ENCODE data around the gene SLC22A4. TPM values are rescaled to one million over a fixed set of nuclear protein-coding genes. Genes with fewer than 3 reads are reported as not detected.

The SLC22A4 gene
- polyA plus RNA-seq, 1 experiment: 19.3 TPM

GRCh38 chr5:132310141-132310834 is 16.1 kb downstream of the SLC22A4 start:
- POLR2A ChIA-PET: no interaction called here
- Histone ChIP-seq H3K4me3 (ENCODE audit: low read depth, low read length) (no peak overlapping the region), H3K36me3 (ENCODE audit: control insufficient read depth, insufficient read depth, low read length) (peaks cover 2% of the 10 kb centered on the region; the same call in 1 of the 2 replicates), H3K27me3 (ENCODE audit: control insufficient read depth, insufficient read depth, low read length) (no peaks in the 10 kb centered on the region)
- TF ChIP-seq CTCF (IDR thresholded peaks at IDR 0.05; ENCODE audit: insufficient read depth, low read depth, low read length): no peak
- no peak for DNase-seq (ENCODE audit: low read depth)
- CTCF ChIA-PET: interaction anchor here (1.0 to 3.2 kb wide), 4 partner anchors 10 to 73 kb away, joined by 4 to 8 read pairs (median 6); no protein-coding TSS in a partner anchor

GRCh38 chr5:132313366-132313765 is 19.2 kb downstream of the SLC22A4 start:
- no peak for DNase-seq (ENCODE audit: low read depth)
- Histone ChIP-seq H3K27me3 (ENCODE audit: control insufficient read depth, insufficient read depth, low read length) (no peaks in the 10 kb centered on the region), H3K4me3 (ENCODE audit: low read depth, low read length) (no peak overlapping the region), H3K36me3 (ENCODE audit: control insufficient read depth, insufficient read depth, low read length) (peaks cover 2% of the 10 kb centered on the region)
- CTCF ChIA-PET: interaction anchor here (0.9 to 1.3 kb wide), 2 partner anchors 41 to 75 kb away, joined by 3 to 4 read pairs; no protein-coding TSS in a partner anchor
- TF ChIP-seq CTCF (IDR thresholded peaks at IDR 0.05; ENCODE audit: insufficient read depth, low read depth, low read length): no peak
- POLR2A ChIA-PET: no interaction called here

GRCh38 chr5:132313961-132314432 is 19.8 kb downstream of the SLC22A4 start:
- DNase-seq (ENCODE audit: low read depth): no peak
- H3K4me3 ChIP-seq (ENCODE audit: low read depth, low read length): no peak overlapping the region
- no peak for TF ChIP-seq CTCF (IDR thresholded peaks at IDR 0.05; ENCODE audit: insufficient read depth, low read depth, low read length)
- H3K27me3 ChIP-seq (ENCODE audit: control insufficient read depth, insufficient read depth, low read length): no peaks in the 10 kb centered on the region
- POLR2A ChIA-PET: no interaction called here
- CTCF ChIA-PET: interaction anchor here (1.3 kb wide), 1 partner anchor 76 kb away, joined by 4 read pairs; no protein-coding TSS in a partner anchor
- H3K36me3 ChIP-seq (ENCODE audit: control insufficient read depth, insufficient read depth, low read length): peaks cover 2% of the 10 kb centered on the region

- H3K27me3 ChIP-seq (ENCODE audit: control insufficient read depth, insufficient read depth, low read length): no peaks in the 10 kb centered on the region
- H3K36me3 ChIP-seq (ENCODE audit: control insufficient read depth, insufficient read depth, low read length): peaks cover 2% of the 10 kb centered on the region
- DNase-seq (ENCODE audit: low read depth): no peak
- H3K4me3 ChIP-seq (ENCODE audit: low read depth, low read length): no peak overlapping the region
- ChIA-PET CTCF (interaction anchor here (1.0 to 3.8 kb wide), 2 partner anchors 78 to 135 kb away, joined by 3 to 19 read pairs; no protein-coding TSS in a partner anchor), POLR2A (no interaction called here)
- no peak for TF ChIP-seq CTCF (IDR thresholded peaks at IDR 0.05; ENCODE audit: insufficient read depth, low read depth, low read length)
Observed at GRCh38 chr5:132315529-132316067, 21.4 kb downstream of the SLC22A4 start.

- Histone ChIP-seq H3K27me3 (ENCODE audit: control insufficient read depth, insufficient read depth, low read length) (no peaks in the 10 kb centered on the region), H3K36me3 (ENCODE audit: control insufficient read depth, insufficient read depth, low read length) (peaks cover 5% of the 10 kb centered on the region), H3K4me3 (ENCODE audit: low read depth, low read length) (no peak overlapping the region)
- POLR2A ChIA-PET: no interaction called here
- CTCF ChIA-PET: no interaction called here
- no peak for DNase-seq (ENCODE audit: low read depth)
- no peak for TF ChIP-seq CTCF (IDR thresholded peaks at IDR 0.05; ENCODE audit: insufficient read depth, low read depth, low read length)
Observed at GRCh38 chr5:132319975-132320374, 25.8 kb downstream of the SLC22A4 start.
